ENCODE data around the gene ARHGAP26.
"Not testable (repeated sequence)": the region's sequence is repeated elsewhere in the genome, so short reads cannot be mapped to it uniquely, and the experiment has no call there.

ARHGAP26 gene

DNA sequence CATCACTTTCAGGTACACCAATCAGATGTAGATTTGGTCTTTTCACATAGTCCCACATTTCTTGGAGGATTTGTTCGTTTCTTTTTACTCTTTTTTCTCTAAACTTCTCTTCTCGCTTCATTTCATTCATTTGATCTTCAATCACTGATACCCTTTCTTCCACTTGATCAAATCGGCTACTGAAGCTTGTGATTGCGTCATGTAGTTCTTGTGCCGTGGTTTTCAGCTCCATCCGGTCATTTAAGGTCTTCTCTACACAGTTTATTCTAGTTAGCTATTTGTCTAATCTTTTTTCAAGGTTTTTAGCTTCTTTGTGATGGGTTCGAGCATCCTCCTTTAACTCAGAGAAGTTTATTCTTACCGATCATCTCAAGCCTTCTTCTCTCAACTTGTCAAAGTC lies 219.9 kb downstream of the ARHGAP26 start:
- DNase-seq (ENCODE audit: low spot score) = not testable (repeated sequence)

GRCh38 chr5:142994218-142994617 lies 224.0 kb downstream of the ARHGAP26 start:
- DNase-seq (ENCODE audit: low spot score) = no peak

DNA sequence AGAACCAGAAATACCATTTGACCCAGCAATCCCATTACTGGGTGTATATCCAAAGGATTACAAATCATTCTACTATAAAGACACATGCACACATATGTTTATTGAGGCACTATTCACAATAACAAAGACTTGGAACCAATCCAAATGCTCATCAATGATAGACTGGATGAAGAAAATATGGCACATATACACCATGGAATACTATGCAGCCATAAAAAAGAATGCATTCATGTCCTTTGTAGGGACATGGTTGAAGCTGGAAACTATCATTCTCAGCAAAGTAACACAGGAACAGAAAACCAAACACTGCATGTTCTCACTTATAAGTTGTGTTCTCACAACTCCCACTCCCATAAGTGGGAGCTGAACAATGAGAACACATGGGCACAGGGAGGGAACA lies 225.4 kb downstream of the ARHGAP26 start:
- DNase-seq (ENCODE audit: low spot score) = not testable (repeated sequence)

- DNase-seq (ENCODE audit: low spot score) = no peak
These were observed 227.4 kb downstream of the ARHGAP26 start for GRCh38 chr5:142997591-142997990.

- no peak for DNase-seq (ENCODE audit: low spot score)
These were observed 228.3 kb downstream of the ARHGAP26 start for GRCh38 chr5:142998316-142999020.

DNA sequence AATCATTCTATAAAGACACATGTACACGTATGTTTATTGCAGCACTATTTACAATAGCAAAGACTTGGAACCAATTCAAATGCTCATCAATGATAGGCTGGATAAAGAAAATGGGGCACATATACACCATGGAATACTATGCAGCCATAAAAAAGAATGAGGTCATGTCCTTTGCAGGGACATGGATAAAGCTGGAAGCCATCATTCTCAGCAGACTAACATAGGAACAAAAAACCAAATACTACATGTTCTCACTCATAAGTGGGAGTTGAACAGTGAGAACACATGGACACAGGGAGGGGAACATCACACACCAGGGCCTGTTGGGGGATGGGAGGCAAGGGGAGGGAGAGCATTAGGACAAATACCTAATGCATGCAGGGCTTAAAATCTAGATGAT lies 230.4 kb downstream of the ARHGAP26 start:
- not testable (repeated sequence) for DNase-seq (ENCODE audit: low spot score)

DNA sequence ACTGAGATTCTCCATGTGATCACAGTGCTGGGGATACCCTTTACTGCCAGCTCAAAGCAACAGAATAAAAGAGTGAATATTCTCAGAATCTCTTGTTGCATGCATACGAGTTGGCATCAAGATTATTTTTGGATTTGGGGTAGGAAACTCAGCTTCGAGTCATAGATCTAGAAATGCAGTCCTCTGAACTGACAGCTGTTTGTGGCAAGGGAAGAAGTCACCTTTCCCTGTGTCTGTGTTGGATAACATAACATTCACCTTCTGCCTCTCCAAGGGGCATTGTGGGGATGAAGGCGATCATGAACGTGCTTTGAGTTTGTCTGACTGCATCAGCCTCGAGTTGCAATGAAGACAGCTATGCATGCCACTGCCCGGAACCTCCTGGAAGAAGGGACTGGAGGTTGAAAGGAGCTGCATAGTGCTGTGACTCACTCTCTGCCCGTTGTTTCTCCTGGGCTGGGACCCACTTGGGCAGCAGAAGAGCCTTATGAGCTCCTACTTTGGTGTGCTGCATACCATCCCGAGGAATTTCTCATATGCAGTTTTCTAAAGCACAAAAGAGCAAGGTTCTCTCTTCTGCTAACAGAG lies 231.7 kb downstream of the ARHGAP26 start:
- DNase-seq (ENCODE audit: low spot score) = no peak

DNA sequence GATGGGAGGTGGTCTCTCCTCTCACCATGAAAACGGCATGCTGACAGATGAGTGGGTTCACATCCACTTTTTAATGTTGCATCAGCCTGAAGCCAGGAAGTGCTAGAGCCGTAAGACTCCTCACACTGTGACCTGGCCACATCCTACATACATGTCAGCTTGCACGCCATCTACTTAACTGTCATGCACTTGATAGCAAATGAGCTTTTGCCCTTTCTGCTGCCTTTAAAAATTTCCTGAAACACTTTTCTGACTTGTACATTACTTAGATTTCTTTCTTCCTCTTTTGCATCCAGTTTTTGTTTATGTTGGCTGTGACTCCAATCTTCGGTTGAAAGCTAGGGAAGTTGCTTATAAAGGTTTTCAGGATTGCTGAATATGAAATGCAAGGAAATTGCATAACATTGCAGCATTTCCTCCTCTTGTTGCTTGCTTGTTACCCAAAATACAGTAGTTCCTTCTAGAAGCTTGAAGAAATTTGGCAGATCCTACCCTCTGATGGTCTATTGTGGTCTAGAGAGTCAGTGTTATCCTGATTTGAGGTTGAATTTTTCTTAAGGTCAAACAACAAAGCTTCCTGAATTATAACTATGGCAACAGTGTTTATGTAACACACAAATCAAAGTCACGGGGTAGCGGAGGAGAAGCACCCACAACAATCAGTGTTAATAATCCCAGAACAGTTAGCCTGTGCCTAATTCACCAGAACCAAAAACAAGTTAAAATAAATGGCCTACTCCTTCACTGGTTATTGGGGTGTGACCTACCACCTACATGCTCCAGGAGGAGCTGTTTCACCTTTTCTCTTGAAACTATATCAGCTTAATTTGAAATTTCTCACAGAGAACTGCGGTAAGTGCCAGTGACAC lies 232.5 kb downstream of the ARHGAP26 start:
- peak; percentile 52 for DNase-seq (ENCODE audit: low spot score)

DNA sequence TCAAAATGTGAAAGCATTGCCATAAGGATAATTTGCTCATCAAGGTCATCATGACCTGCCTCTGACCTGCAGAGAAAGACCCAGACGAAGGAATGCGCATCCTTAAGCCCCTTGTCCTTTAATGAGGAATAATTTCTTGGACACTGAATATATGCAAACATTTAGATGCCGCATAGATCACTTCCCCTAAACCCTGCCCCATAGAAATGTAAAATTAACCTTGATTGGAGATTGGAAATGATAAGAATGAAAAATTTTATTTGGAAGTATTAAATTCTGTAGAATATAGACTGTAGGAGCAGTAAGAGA lies 233.1 kb downstream of the ARHGAP26 start:
- no peak for DNase-seq (ENCODE audit: low spot score)

- no peak for DNase-seq (ENCODE audit: low spot score)
These were observed 234.4 kb downstream of the ARHGAP26 start for GRCh38 chr5:143004361-143005145.

- no peak for DNase-seq (ENCODE audit: low spot score)
These were observed 236.3 kb downstream of the ARHGAP26 start for GRCh38 chr5:143006501-143006900.

- DNase-seq (ENCODE audit: low spot score) = no peak
These were observed 237.9 kb downstream of the ARHGAP26 start for GRCh38 chr5:143008032-143008431.

DNA sequence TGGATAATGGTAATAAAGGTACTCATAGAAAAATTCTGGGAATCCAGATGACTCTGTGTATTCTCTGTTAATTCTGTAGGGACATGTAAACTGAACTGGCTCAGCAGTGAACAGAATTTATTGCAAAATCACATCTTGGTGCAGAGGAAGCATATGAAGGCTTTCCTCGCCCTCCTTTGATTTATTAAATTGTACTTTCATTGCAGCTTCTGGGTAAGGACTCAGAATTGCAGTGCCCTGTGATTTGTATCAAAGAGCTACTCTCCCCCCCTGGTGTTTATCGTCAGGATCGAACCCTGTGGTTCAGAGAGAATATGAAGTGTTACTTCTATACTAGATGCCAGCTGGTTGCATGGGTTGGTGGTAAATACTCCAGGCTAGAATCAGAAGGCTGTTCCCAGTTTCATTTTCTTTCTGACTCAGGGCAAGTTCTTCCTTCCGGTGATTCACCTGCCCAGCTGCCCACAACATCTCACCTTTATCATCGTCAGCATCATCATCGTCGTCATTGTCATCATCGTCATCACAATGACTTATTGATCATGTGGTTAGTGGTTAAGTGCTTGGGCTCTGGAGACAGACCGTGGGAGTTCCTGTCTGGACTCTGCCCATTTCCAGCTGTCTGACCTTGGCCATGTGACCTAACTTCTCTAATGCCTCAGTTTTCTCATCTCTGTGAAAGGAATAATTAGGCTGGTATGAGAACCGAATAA lies 238.8 kb downstream of the ARHGAP26 start:
- no peak for DNase-seq (ENCODE audit: low spot score)

GRCh38 chr5:143010351-143010750 lies 240.2 kb downstream of the ARHGAP26 start:
- no peak for DNase-seq (ENCODE audit: low spot score)

- DNase-seq (ENCODE audit: low spot score) = no peak
These were observed 241.4 kb downstream of the ARHGAP26 start for GRCh38 chr5:143011585-143011984.

DNA sequence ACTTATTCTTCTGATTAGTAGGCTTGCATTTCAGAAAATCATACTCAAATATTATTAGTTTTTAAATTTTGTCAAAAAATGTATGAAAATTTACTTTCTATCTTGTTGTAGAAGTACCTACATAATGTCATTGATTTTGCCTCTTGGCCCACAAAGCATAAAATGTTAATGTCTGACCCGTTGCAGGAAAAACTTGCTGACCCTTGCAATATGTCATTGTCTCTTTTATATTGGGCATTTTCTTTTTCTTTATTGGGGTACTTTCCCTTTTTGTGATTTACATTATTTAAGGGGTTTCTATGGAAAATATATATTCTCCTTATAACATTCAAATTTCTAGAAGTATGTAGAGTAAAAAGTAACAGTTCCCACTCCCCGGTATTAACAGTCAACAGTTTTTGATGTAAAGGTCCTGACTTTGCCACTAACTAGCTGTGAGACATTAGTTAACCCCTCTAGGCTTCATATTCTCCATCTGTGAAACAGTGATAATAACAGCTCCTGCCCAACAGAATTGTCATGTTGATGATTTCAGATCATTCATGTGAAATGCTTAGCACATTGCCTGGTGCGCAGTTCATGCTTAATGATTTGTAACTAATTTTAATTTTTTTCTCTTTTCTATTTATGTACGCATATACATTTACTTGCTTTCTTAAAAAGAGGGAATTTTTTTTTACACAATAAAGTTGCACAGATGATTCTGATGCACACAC lies 243.2 kb downstream of the ARHGAP26 start:
- no peak for DNase-seq (ENCODE audit: low spot score)

DNA sequence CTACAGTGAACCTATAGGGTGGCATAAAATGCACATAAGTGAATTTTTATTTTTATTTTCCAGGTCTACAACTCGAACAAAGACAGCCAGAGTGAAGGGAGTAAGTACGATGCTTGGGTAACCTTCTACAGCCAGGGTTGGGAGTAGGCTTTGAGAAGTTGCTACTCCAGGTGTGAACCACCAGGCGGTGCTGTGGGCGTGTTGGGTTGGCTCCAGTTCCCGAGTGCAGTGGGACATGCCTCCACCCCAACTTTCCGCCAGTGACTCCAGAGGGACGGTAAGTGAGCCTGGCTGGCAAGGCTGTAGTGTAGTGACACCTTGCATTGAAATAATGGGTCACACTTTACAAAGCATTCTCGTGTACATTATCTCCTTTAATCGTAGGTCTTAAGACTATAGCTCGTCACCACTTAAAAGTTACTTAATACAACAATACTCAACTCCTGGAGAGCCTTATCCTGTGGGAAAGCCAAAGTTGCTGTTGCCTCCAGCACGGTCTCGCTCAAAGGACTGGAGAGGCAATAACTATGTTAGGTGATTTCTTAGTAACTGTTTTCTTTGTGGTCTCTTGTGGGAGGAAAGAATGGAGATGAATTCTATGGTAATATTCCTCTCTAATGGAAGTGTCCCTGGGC lies 244.0 kb downstream of the ARHGAP26 start:
- DNase-seq (ENCODE audit: low spot score) = peak; percentile 70

- peak; percentile 46 for DNase-seq (ENCODE audit: low spot score)
These were observed 246.8 kb downstream of the ARHGAP26 start for GRCh38 chr5:143016777-143017516.

GRCh38 chr5:143017541-143017940 lies 247.4 kb downstream of the ARHGAP26 start:
- DNase-seq (ENCODE audit: low spot score) = no peak

- no peak for DNase-seq (ENCODE audit: low spot score)
These were observed 247.8 kb downstream of the ARHGAP26 start for GRCh38 chr5:143017992-143018391.
